Anterior cingulate cortex (tissue), 58 donors: Measurements from ENCODE around the gene CRADD.
"Not testable (repeated sequence)": the region's sequence is repeated elsewhere in the genome, so short reads cannot be mapped to it uniquely, and the experiment has no call there.

Source experiments
- DNase-seq, 58 donors: peaks; one replicate each; lab custom pipeline; 2025; lab: John Stamatoyannopoulos, UW

The CRADD gene

GRCh38 chr12:93885973-93886532, 208.9 kb downstream of the CRADD start:
- not testable (repeated sequence) for DNase-seq

- DNase-seq = no peak
Observed at GRCh38 chr12:93886533-93887511, 209.6 kb downstream of the CRADD start.

- DNase-seq = no peak
Observed at GRCh38 chr12:93888964-93889363, 211.8 kb downstream of the CRADD start.

GRCh38 chr12:93889516-93890212, 212.5 kb downstream of the CRADD start:
- DNase-seq = no peak

- DNase-seq = peak in 17 of 58 donors; percentile 1 to 44 (median 15)
Observed at GRCh38 chr12:93892423-93893268, 215.5 kb downstream of the CRADD start.

GRCh38 chr12:93894391-93895088, 217.4 kb downstream of the CRADD start:
- peak; percentile 14 to 94 (median 77) for DNase-seq

- no peak for DNase-seq
Observed at GRCh38 chr12:93895089-93895445, 217.9 kb downstream of the CRADD start.

GRCh38 chr12:93896427-93896826, 219.3 kb downstream of the CRADD start:
- no peak for DNase-seq

- DNase-seq = no peak
Observed at GRCh38 chr12:93896952-93897351, 219.8 kb downstream of the CRADD start.

GRCh38 chr12:93901739-93902138, 224.6 kb downstream of the CRADD start:
- DNase-seq = no peak

- DNase-seq = no peak
Observed at GRCh38 chr12:93902192-93902591, 225.0 kb downstream of the CRADD start.

GRCh38 chr12:93902736-93903562, 225.8 kb downstream of the CRADD start:
- DNase-seq = no peak

GRCh38 chr12:93904124-93904523, 226.9 kb downstream of the CRADD start:
- DNase-seq = no peak

GRCh38 chr12:93908264-93908663, 231.1 kb downstream of the CRADD start:
- DNase-seq = no peak

- peak in 16 of 58 donors; percentile 1 to 40 (median 8) for DNase-seq
Observed at GRCh38 chr12:93908846-93909567, 231.8 kb downstream of the CRADD start.

GRCh38 chr12:93911396-93911795, 234.2 kb downstream of the CRADD start:
- DNase-seq = no peak

- DNase-seq = no peak
Observed at GRCh38 chr12:93912086-93912733, 235.0 kb downstream of the CRADD start.

- no peak for DNase-seq
Observed at GRCh38 chr12:93913845-93914244, 236.7 kb downstream of the CRADD start.
